Fibroblast of lung (primary cell): ENCODE measurements around the gene ACTL6B.

Experiments
- CTCF ChIP-seq, 2 donors: IDR thresholded peaks in 1 of 2; conservative IDR thresholded peaks in 1 of 2; 1 replicate in 1 of 2; 2 replicates in 1 of 2; pipeline ENCODE4 v1.5.1; 2011 to 2012; ENCODE audit warnings: low read length in 2 of 2, control low read depth in 1 of 2, inconsistent platforms in 1 of 2, low read depth in 1 of 2, mild to moderate bottlenecking in 1 of 2
- EZH2 ChIP-seq: IDR thresholded peaks from 2 replicates; pipeline ENCODE4 v1.5.1; 2012; ENCODE audit warnings: low read length, control low read depth, mild to moderate bottlenecking; ENCODE audit errors: missing control alignments

- no peak for TF ChIP-seq CTCF (conservative IDR thresholded peaks at IDR 0.05 in 1 of 2, IDR thresholded peaks at IDR 0.05 in 1 of 2; ENCODE audit: low read depth in 1 of 2, low read length in 2 of 2)
- no peak for TF ChIP-seq EZH2
Observed at GRCh38 chr7:100673302-100673941, 17.2 kb upstream of the ACTL6B start, which contains the start of gene GNB2.
